DMS53 treated with DMSO at 0.1 percent for 48 hours (cell line): ENCODE data around the gene SERINC3.
A peak's percentile ranks its signal among the peaks of the same experiment; 100 is the strongest.
"Not testable (repeated sequence)": the region's sequence is repeated elsewhere in the genome, so short reads cannot be mapped to it uniquely, and the experiment has no call there.

Experiments used
- DNase-seq: peaks from one replicate; lab custom pipeline; 2025; ENCODE audit not compliant: unreplicated experiment; lab: John Stamatoyannopoulos, UW

SERINC3 gene

GRCh38 chr20:44494681-44495080, 27.2 kb downstream of the SERINC3 start:
- no peak for DNase-seq

- no peak for DNase-seq
These were observed 27.6 kb downstream of the SERINC3 start for GRCh38 chr20:44494266-44494665.

- DNase-seq = no peak
These were observed 30.1 kb downstream of the SERINC3 start for GRCh38 chr20:44491635-44492395.

- DNase-seq = no peak
These were observed 31.9 kb downstream of the SERINC3 start for GRCh38 chr20:44489931-44490330.

- no peak for DNase-seq
These were observed 32.6 kb downstream of the SERINC3 start for GRCh38 chr20:44489223-44489622.

- no peak for DNase-seq
These were observed 33.3 kb downstream of the SERINC3 start for GRCh38 chr20:44488551-44488950.

GRCh38 chr20:44485830-44486198, 36.1 kb downstream of the SERINC3 start:
- DNase-seq = no peak

- no peak for DNase-seq
These were observed 36.6 kb downstream of the SERINC3 start for GRCh38 chr20:44485078-44485829.

- DNase-seq = no peak
These were observed 38.8 kb downstream of the SERINC3 start for GRCh38 chr20:44483112-44483511.

GRCh38 chr20:44481719-44482416, 40.0 kb downstream of the SERINC3 start:
- no peak for DNase-seq

- no peak for DNase-seq
These were observed 41.8 kb downstream of the SERINC3 start for GRCh38 chr20:44480097-44480496.

- no peak for DNase-seq
These were observed 42.2 kb downstream of the SERINC3 start for GRCh38 chr20:44479643-44480042.

- no peak for DNase-seq
These were observed 43.7 kb downstream of the SERINC3 start for GRCh38 chr20:44478206-44478605.

- no peak for DNase-seq
These were observed 44.7 kb downstream of the SERINC3 start for GRCh38 chr20:44477151-44477550.

- peak; percentile 91 for DNase-seq
These were observed 45.9 kb downstream of the SERINC3 start, which contains the start of gene TTPAL for GRCh38 chr20:44475694-44476560. Gene TTPAL (plus strand): TSS chr20:44475874. CDS start chr20:44480000, 4,126 bp downstream.

GRCh38 chr20:44475372-44475693, 46.5 kb downstream of the SERINC3 start:
- DNase-seq = peak; percentile 43

GRCh38 chr20:44472283-44472682, 49.6 kb downstream of the SERINC3 start:
- not testable (repeated sequence) for DNase-seq

GRCh38 chr20:44471481-44471882, 50.4 kb downstream of the SERINC3 start:
- DNase-seq = peak; percentile 12

- DNase-seq = no peak
These were observed 51.5 kb downstream of the SERINC3 start for GRCh38 chr20:44470327-44470726.

GRCh38 chr20:44468044-44468782, 53.7 kb downstream of the SERINC3 start:
- no peak for DNase-seq
